ENCODE measurements around the gene CHTF18.
"Not testable (repeated sequence)": the region's sequence is repeated elsewhere in the genome, so short reads cannot be mapped to it uniquely, and the experiment has no call there.

CHTF18 gene

DNA sequence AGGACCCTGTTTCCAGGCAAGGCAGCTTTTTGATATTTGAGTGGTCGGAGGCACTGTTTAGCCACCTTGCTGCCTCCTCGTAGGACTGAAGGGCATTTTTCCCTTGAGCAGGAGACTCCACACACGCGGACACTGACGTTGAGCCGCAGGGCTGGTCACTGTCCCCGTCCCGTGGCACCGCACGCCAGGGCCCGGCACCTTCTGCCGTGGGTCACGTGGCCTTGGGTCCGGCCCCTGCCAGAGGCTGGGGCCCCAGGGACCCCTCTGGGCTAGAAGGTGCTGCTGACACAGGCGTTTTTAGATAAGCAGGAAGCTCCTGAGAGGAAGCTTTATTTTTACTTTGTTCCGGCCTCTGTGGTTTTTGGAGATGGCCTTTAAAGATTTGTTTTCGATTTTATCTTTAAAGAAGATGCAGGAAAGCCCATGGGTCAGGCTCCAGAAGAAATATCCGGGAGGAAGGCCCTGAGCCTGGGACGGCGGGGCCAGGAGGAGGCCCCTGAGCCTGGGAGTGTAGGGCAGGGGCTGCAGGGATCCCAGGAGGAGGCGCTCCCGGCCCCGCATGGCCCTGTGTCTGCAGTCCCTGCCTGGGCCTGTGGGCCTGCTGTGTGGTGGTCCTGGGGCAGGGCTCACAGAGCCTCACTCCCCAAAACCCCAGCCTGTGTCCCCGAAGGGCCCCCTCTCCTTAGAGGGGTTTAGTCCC lies 42.6 kb downstream of the CHTF18 start:
- no peak for DNase-seq (ENCODE audit: low read depth in 2 of 2)

DNA sequence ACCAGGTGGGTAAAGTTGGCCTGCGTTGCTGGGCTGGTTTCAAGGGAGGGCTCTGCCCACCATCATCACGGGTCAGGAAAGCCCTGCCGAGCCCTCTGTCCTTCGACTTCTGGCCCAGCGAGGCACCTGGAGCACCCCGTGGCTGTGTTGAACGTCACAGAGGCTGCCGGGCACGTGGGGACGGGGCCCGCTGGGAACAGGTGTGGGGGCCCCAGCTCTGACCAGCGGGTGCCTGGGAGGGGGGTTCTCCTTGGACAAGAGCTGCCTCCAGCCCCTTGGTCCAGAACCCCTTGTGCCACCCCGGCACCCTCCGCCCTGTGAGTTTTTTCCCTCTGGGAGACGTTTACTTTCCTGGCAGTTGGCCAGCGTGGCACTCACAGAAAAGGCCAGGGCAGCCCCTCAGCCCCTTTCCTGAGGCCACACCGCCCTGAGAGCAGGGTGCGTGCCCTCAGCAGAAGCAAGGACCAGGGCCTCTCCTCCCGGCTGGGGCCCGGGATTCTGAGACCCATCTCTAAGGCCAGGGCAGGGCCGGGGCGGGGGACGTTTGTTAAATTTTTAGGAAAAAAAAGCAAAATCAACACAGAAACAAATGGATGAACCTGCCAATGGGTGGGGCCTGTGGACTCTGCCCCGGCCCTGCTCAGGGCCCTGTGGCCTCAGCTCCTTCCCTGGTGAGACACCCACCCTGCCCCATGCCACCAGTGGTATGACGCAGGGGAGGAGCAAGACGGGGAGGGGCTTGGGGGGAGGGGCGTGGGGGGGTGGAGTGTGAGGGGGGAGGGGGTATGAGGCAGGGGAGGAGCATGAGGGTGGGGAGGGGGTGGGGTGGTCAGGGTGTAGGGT lies 43.4 kb downstream of the CHTF18 start:
- no peak for DNase-seq (ENCODE audit: low read depth in 2 of 2)

DNA sequence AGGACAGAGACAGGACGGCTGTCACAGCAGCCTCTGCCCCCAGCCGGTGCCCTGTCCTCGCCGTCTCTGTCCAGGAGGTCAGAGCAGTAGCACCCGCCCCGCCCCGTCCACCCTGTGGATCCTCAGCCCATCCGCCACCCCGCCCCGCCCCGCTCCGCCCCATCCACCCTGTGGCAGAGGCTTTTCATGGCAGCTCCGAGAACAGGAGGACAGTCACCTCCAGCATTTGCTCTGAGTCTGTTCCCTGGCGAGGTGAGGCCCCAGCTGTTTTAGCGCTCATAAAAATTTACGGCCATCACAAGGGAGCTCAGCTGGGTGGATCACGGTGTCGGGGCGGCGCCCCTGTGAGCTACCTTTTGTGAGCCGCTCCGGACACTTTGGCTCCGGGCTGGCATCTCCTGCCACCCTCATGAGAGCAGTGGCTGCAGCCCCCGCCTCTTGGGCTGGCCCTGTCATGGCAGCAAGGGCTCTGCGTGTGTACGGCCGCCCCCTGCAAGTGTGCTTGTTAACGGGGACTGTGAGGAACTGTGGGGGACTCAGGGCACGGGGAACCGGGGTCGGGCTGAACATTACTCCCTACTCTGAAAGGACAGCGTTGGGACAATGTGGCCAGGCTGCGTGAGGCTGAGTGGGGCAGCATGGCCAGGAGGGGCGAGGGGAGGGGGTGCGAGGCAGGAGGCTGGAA lies 44.4 kb downstream of the CHTF18 start:
- DNase-seq (ENCODE audit: low read depth in 2 of 2): no peak

DNA sequence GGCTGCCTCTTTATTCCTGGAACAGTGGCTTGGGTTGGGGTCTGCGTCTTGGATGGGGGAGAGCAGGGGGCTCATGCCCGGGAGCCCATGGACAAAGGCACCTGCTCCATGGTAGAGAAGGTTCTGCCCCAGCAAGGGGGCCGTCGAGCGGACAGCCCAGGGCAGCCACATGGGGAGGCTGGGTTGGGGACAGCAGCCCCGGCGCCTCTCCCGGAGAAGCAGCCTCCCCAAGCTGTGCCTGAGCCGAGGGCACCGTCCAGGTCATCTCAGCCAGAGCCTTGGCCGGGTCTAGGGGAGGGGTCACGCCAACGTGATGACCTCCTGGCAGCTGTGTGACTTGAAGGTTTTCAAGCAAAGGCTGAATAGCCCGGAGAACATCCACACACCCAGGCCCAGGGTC lies 45.0 kb downstream of the CHTF18 start:
- DNase-seq (ENCODE audit: low read depth in 2 of 2): no peak

GRCh38 chr16:835373-835772 lies 47.0 kb downstream of the CHTF18 start:
- DNase-seq (ENCODE audit: low read depth in 2 of 2): no peak

DNA sequence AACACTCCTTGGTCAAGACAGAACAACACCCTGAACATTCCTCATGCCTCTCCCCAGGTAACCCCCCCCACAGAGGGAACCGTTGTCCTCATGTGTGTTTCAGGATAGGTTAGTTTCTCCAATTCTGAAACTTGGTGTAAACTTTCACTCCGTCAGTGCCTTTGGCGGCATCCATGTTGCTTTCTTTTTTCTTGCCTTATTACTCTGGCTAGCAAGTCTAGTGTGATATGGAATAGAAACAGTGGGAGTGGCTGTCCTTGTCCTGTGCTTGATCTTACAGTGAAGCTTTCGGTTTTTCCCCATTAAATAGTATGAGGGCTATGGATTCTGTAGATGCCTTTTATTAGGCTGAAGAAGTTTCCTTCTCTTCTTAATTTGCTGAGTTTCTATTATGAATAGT lies 47.8 kb downstream of the CHTF18 start:
- no peak for DNase-seq (ENCODE audit: low read depth in 2 of 2)

DNA sequence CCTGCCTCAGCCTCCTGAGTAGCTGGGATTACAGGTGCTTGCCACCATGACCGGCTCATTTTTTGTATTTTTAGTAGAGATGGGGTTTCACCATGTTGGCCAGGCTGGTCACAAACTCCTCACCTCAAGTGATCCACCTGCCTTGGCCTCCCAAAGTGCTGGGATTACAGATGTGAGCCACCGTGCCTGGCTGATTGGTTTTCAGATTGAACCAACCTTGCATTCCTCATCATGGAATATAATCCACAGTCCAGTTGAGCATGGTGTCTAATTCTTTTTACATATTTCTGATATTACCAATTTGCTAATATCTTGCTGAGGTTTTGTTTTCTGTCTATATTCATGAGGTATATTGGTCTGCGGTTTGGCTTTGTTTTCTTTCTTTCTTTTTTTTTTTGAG lies 48.4 kb downstream of the CHTF18 start:
- DNase-seq (ENCODE audit: low read depth in 2 of 2): not testable (repeated sequence)

- DNase-seq (ENCODE audit: low read depth in 2 of 2): no peak
Measured at GRCh38 chr16:838741-839140, 50.3 kb downstream of the CHTF18 start.

- no peak for DNase-seq (ENCODE audit: low read depth in 2 of 2)
Measured at GRCh38 chr16:839643-840408, 51.4 kb downstream of the CHTF18 start.

DNA sequence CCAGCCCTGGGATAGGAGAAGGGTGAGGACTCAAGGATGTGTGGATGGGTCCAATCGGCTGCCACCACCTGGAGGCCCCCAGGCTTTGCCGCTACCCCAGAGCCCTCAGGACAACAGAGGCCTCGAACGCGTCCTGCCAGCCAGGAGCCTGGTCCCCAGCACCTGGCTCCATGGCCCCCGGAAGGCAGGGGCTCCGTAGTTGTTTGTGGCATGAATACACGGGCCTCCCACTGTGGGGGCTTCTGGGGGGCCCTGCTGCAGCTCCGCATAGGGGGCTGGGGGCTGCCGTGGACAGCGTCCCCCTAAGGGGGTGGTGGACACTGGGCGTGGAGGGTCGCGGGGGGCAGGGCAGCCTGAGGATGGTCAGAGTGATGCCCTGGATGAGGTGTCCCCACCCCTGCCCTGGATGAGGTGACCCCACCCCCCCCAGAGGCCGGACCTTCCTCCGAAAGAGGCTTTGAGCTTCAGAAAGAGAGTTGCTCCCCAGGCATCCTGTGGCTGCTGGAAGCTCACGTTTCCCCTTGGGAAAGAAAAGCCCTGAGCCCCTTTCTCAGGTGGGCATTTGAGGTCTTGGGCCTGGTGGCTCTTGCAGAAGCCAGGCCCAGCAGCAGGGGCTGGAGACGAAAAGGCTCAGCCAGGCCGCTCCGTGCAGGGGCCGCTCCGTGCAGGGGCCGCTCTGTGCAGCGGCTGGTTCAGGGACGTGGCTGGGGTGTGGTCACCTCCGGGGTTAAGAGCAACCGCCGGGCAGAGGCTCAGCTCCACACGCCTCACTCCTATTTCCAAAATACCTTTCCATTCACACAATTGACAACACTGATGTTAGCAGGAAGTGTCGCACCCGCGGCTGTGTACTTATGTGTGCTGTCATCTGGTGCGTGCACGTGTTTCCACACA lies 52.4 kb downstream of the CHTF18 start:
- DNase-seq (ENCODE audit: low read depth in 2 of 2): no peak

DNA sequence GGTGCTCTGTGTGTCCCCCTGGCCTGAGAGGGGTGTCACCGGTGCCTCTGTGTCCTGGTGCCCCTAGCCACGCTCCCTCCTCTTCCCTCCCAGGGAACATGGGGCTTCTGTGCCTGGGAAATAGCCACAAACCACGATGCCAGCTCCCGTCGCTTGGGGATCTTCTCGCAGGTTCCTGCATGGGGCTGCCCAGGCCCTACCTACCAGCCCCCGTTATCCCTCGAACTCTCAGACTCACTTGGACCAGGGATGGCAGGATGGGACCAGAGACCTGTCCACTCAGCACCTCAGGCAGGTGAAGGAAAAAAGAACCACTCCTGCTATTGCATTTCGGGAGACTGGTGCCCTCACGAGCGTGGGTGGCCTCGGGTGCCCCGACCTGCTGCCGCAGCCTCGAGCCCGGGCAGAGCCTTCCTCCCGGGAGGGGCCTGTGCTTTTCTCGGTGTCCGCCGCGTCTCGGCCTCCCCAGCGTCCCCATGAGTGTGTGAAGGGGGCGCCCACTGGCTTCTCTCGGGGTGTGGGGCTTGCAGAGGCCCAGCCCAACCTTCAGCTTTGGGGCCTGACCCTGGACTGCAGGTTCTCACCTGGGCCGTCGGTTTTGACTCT lies 53.1 kb downstream of the CHTF18 start:
- no peak for DNase-seq (ENCODE audit: low read depth in 2 of 2)

GRCh38 chr16:842061-842476 lies 53.6 kb downstream of the CHTF18 start:
- DNase-seq (ENCODE audit: low read depth in 2 of 2): no peak

GRCh38 chr16:842711-843560 lies 54.5 kb downstream of the CHTF18 start:
- DNase-seq (ENCODE audit: low read depth in 2 of 2): no peak

DNA sequence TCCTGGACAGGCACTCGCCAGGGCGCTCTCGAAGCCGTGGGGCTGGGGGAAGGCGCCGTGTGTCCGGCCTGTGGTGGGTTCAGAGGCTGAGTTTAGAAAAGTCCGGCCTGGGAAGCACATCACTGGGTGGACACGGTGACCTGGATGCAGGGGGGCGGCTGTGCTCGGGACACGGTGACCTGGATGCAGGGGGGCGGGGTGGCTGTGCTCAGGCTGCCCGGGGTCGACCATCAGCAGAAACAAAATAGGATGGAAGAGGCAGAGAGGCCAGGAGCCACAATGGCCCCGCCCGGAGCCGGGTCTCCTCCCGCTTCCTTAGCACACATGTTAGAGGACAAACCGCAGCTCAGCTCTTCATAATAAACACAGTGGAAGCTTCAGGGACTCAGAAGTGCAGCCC lies 55.4 kb downstream of the CHTF18 start:
- no peak for DNase-seq (ENCODE audit: low read depth in 2 of 2)

DNA sequence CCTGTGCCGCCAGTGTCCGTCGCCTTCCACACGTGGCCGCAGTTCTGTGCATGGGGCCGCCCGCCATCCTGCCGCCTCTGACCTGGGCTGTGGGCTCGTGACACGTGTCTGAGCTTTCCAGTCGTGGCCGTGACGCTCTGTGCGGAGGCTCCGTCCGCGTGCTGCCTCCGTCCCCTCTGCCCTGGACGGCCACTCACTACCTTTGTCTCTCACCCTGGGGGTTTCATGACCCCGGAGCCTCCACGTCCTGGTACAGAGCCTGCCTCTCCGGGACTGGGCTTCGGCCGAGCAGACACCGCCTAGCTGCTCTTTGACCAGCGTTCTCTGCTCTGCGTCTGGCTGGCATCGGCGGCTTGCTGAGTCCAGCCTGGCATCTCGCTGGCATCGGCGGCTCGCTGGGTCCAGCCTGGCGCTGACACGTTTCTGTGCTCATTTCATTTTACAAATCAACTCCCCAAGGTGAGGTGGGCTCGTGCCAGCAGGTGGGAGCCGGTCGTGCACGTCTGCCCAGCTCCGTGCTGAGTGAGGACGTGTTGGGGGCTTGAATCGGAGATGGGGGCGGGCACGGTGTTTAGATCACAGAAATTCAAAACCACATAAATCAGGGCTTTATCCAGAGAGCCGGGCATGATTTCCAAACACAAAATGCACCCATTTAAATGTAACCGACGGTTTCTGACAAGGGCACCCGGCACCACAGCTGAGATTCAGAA lies 56.4 kb downstream of the CHTF18 start:
- DNase-seq (ENCODE audit: low read depth in 2 of 2): no peak

DNA sequence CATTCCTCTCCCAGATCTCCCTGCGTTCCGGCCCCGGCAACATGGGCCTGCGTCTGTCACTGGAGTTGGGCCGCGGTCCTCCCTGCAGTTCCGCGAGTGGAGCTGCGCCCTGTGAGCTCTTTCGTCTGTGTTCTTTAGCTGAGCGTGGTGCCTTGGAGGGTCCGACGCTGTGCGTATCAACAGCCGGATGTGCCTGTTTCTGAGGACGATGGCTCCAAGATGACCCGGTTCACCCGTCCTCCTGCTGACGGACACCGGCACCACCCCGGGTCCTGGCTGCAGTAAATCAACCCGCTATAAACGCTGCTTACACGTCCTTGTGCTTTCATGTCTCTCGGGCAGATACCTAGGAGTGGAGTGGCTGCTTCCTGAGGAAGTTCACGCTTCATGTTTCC lies 56.9 kb downstream of the CHTF18 start:
- no peak for DNase-seq (ENCODE audit: low read depth in 2 of 2)

GRCh38 chr16:847151-847550 lies 58.7 kb downstream of the CHTF18 start:
- no peak for DNase-seq (ENCODE audit: low read depth in 2 of 2)
